GM12878 (cell line): ENCODE measurements around the gene PITPNM1.
"Not testable (repeated sequence)": the region's sequence is repeated elsewhere in the genome, so short reads cannot be mapped to it uniquely, and the experiment has no call there.

Experiments used
- ATF7 ChIP-seq: fragments of 450-650 bp; IDR thresholded peaks from 2 replicates; pipeline ENCODE4 v1.6.1; 2016; ENCODE audit warnings: low read depth, mild to moderate bottlenecking
- BHLHE40 ChIP-seq, 2 experiments: fragments of 450-650 bp in 1 of 2; IDR thresholded peaks; 2 replicates each; pipeline ENCODE4 v1.6.1; 2011 to 2017; ENCODE audit warnings: low read depth in 2 of 2, borderline replicate concordance in 1 of 2, improper control_type of control experiment in 1 of 2, low read length in 1 of 2, mild to moderate bottlenecking in 1 of 2
- BRCA1 ChIP-seq: IDR thresholded peaks from 2 replicates; pipeline ENCODE4 v1.6.1; 2011; ENCODE audit warnings: low read depth, low read length, improper control_type of control experiment
- EZH2 ChIP-seq: IDR thresholded peaks from 2 replicates; pipeline ENCODE4 v1.6.1; 2012; ENCODE audit warnings: low read depth, mild to moderate bottlenecking, control low read depth, inconsistent platforms, low read length, borderline replicate concordance; ENCODE audit not compliant: control insufficient read depth
- GABPA ChIP-seq: IDR thresholded peaks from 2 replicates; pipeline ENCODE4 v1.6.1; 2014; ENCODE audit warnings: antibody characterized with exemption, low read depth, mild to moderate bottlenecking, inconsistent platforms
- HDAC6 ChIP-seq: fragments of 200-600 bp; sonication (generic); IDR thresholded peaks from one replicate; pipeline ENCODE4 v1.8.0; 2017; ENCODE audit warnings: antibody characterized with exemption; ENCODE audit not compliant: unreplicated experiment
- RCOR1 ChIP-seq: conservative IDR thresholded peaks from 2 replicates; pipeline ENCODE4 v1.6.1; 2012; ENCODE audit warnings: low read depth, low read length, improper control_type of control experiment
- RFX5 ChIP-seq: IDR thresholded peaks from 2 replicates; pipeline ENCODE4 v1.6.1; 2011; ENCODE audit warnings: low read depth, low read length, improper control_type of control experiment
- SIN3A ChIP-seq: IDR thresholded peaks from 2 replicates; pipeline ENCODE4 v1.6.1; 2012; ENCODE audit warnings: low read depth, low read length, improper control_type of control experiment
- TAF1 ChIP-seq: IDR thresholded peaks from 2 replicates; pipeline ENCODE4 v1.6.1; 2011; ENCODE audit warnings: mild to moderate bottlenecking, low read depth, low read length, borderline replicate concordance
- YY1 ChIP-seq: IDR thresholded peaks from 2 replicates; pipeline ENCODE4 v1.6.1; 2011; ENCODE audit warnings: low read depth, mild to moderate bottlenecking, low read length
- TF ChIP-seq, protein P1 (sequence below), 3 experiments: IDR thresholded peaks in 2 of 3; conservative IDR thresholded peaks in 1 of 3; 2 replicates each; pipeline ENCODE4 v1.5.1; 2011; ENCODE audit warnings: low read depth in 3 of 3, low read length in 3 of 3, mild to moderate bottlenecking in 3 of 3, control low read depth in 2 of 3, moderate library complexity in 2 of 3, inconsistent platforms in 1 of 3, mixed read lengths in 1 of 3; ENCODE audit not compliant: control insufficient read depth in 2 of 3, insufficient read depth in 1 of 3; ENCODE audit errors: extremely low read depth in 1 of 3

GRCh38 chr11:67465530-67465929 lies 39.6 kb downstream of the PITPNM1 start:
- TF ChIP-seq HDAC6; ATF7; RCOR1; GABPA; EZH2; BHLHE40 (IDR thresholded peaks at IDR 0.05; ENCODE audit: borderline replicate concordance in 1 of 2, low read depth in 2 of 2, low read length in 1 of 2); RFX5; TAF1; SIN3A; YY1; BRCA1: not testable (repeated sequence)
- TF ChIP-seq, protein P1, sequence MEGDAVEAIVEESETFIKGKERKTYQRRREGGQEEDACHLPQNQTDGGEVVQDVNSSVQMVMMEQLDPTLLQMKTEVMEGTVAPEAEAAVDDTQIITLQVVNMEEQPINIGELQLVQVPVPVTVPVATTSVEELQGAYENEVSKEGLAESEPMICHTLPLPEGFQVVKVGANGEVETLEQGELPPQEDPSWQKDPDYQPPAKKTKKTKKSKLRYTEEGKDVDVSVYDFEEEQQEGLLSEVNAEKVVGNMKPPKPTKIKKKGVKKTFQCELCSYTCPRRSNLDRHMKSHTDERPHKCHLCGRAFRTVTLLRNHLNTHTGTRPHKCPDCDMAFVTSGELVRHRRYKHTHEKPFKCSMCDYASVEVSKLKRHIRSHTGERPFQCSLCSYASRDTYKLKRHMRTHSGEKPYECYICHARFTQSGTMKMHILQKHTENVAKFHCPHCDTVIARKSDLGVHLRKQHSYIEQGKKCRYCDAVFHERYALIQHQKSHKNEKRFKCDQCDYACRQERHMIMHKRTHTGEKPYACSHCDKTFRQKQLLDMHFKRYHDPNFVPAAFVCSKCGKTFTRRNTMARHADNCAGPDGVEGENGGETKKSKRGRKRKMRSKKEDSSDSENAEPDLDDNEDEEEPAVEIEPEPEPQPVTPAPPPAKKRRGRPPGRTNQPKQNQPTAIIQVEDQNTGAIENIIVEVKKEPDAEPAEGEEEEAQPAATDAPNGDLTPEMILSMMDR (IDR thresholded peaks at IDR 0.05 in 2 of 3, conservative IDR thresholded peaks at IDR 0.05 in 1 of 3; ENCODE audit: control insufficient read depth in 2 of 3, extremely low read depth in 1 of 3, insufficient read depth in 1 of 3, low read depth in 3 of 3, low read length in 3 of 3), result not testable (repeated sequence)
